ENCODE measurements around the gene BAHCC1. TPM values are rescaled to one million over a fixed set of nuclear protein-coding genes. Genes with fewer than 3 reads are reported as not detected.

Gene BAHCC1
- total RNA-seq, 2 donors from 2014 or later = 12.5 to 26.3 TPM

- Histone ChIP-seq H3K27ac (no peak overlapping the region), H3K36me3 (no peaks in the 10 kb centered on the region), H3K4me1 (no peaks in the 10 kb centered on the region), H3K9ac (ENCODE audit: low read depth in 2 of 2, low read length in 2 of 2) (no peak overlapping the region), H3K27me3 (no peaks in the 10 kb centered on the region), H3K4me3 (no peak overlapping the region), H3K9me3 (no peaks in the 10 kb centered on the region)
- intact Hi-C loops (cut with DNase I) = no loop called here
- DNase-seq = peak; percentile 63
- TF ChIP-seq, protein P1, sequence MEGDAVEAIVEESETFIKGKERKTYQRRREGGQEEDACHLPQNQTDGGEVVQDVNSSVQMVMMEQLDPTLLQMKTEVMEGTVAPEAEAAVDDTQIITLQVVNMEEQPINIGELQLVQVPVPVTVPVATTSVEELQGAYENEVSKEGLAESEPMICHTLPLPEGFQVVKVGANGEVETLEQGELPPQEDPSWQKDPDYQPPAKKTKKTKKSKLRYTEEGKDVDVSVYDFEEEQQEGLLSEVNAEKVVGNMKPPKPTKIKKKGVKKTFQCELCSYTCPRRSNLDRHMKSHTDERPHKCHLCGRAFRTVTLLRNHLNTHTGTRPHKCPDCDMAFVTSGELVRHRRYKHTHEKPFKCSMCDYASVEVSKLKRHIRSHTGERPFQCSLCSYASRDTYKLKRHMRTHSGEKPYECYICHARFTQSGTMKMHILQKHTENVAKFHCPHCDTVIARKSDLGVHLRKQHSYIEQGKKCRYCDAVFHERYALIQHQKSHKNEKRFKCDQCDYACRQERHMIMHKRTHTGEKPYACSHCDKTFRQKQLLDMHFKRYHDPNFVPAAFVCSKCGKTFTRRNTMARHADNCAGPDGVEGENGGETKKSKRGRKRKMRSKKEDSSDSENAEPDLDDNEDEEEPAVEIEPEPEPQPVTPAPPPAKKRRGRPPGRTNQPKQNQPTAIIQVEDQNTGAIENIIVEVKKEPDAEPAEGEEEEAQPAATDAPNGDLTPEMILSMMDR (IDR thresholded peaks at IDR 0.05) = no peak
Observed at GRCh38 chr17:81471818-81472456, 76.7 kb downstream of the BAHCC1 start.

GRCh38 chr17:81473019-81473418 is 77.8 kb downstream of the BAHCC1 start:
- DNase-seq = no peak
- no peak overlapping the region for H3K4me3 ChIP-seq
- intact Hi-C loops (cut with DNase I) = no loop called here
- TF ChIP-seq, protein P1 (IDR thresholded peaks at IDR 0.05) = no peak
- no peak overlapping the region for H3K27ac ChIP-seq
- H3K4me1 ChIP-seq = no peaks in the 10 kb centered on the region
- no peaks in the 10 kb centered on the region for H3K9me3 ChIP-seq
- no peaks in the 10 kb centered on the region for H3K36me3 ChIP-seq
- H3K9ac ChIP-seq (ENCODE audit: low read depth in 2 of 2, low read length in 2 of 2) = no peak overlapping the region
- no peaks in the 10 kb centered on the region for H3K27me3 ChIP-seq

GRCh38 chr17:81474958-81475357 is 79.7 kb downstream of the BAHCC1 start:
- TF ChIP-seq, protein P1 (IDR thresholded peaks at IDR 0.05) = no peak
- DNase-seq = no peak
- intact Hi-C loops (cut with DNase I) = no loop called here
- Histone ChIP-seq H3K9me3 (no peaks in the 10 kb centered on the region), H3K4me3 (no peak overlapping the region), H3K27me3 (no peaks in the 10 kb centered on the region), H3K9ac (ENCODE audit: low read depth in 2 of 2, low read length in 2 of 2) (no peak overlapping the region), H3K36me3 (no peaks in the 10 kb centered on the region), H3K4me1 (no peaks in the 10 kb centered on the region), H3K27ac (no peak overlapping the region)

GRCh38 chr17:81476097-81476496 is 80.8 kb downstream of the BAHCC1 start:
- intact Hi-C loops (cut with DNase I) = no loop called here
- TF ChIP-seq, protein P1 (IDR thresholded peaks at IDR 0.05) = no peak
- DNase-seq = no peak
- H3K9me3 ChIP-seq = no peaks in the 10 kb centered on the region
- H3K27me3 ChIP-seq = no peaks in the 10 kb centered on the region
- no peaks in the 10 kb centered on the region for H3K36me3 ChIP-seq
- no peak overlapping the region for H3K9ac ChIP-seq (ENCODE audit: low read depth in 2 of 2, low read length in 2 of 2)
- no peak overlapping the region for H3K4me3 ChIP-seq
- no peaks in the 10 kb centered on the region for H3K4me1 ChIP-seq
- no peak overlapping the region for H3K27ac ChIP-seq

- no peak overlapping the region for H3K27ac ChIP-seq
- TF ChIP-seq, protein P1 (IDR thresholded peaks at IDR 0.05) = no peak
Observed at GRCh38 chr17:81476635-81477034, 81.4 kb downstream of the BAHCC1 start.

More at GRCh38 chr17:81476635-81477034, 81.4 kb downstream of the BAHCC1 start:
- Histone ChIP-seq H3K27me3 (no peaks in the 10 kb centered on the region), H3K9me3 (no peaks in the 10 kb centered on the region), H3K9ac (ENCODE audit: low read depth in 2 of 2, low read length in 2 of 2) (no peak overlapping the region), H3K4me3 (no peak overlapping the region), H3K4me1 (no peaks in the 10 kb centered on the region), H3K36me3 (no peaks in the 10 kb centered on the region)
- intact Hi-C loops (cut with DNase I) = no loop called here
- DNase-seq = no peak

Measured in colonic mucosa (tissue), 4 donors.